Activated CD8-positive, alpha-beta T cell treated with anti-CD3 and anti-CD28 coated beads for 36 hours (primary cell): ENCODE results near the gene FKBP5. TPM values are rescaled to one million over a fixed set of nuclear protein-coding genes. Genes with fewer than 3 reads are reported as not detected.

Experiments
- ATAC-seq: fragments of 200-7000 bp; cut with Tn5 transposase; one replicate; pipeline ENCODE4 v1.10.0; 2021; ENCODE audit warnings: mild to moderate bottlenecking, moderate library complexity
- CTCF ChIA-PET: fragments of 350-600 bp; sonication (Branson Sonifier 250); formaldehyde crosslinking; loops from one replicate; lab custom pipeline; 2021; ENCODE audit warnings: antibody characterized with exemption; lab: Charles Lee
- POLR2A ChIA-PET: fragments of 350-600 bp; sonication (Branson Sonifier 250); formaldehyde crosslinking; loops from one replicate; lab custom pipeline; 2021; ENCODE audit warnings: antibody characterized with exemption; lab: Charles Lee
- DNase-seq: peaks from one replicate; pipeline ENCODE4 v3.0.0-alpha.2; 2020
- H3K27ac Mint-ChIP-seq: one replicate; pipeline ENCODE4 v1.8.0; 2021; ENCODE audit warnings: mild to moderate bottlenecking, mixed read lengths
- H3K27me3 Mint-ChIP-seq: one replicate; pipeline ENCODE4 v1.8.0; 2021; ENCODE audit warnings: mixed read lengths
- H3K36me3 Mint-ChIP-seq: one replicate; pipeline ENCODE4 v1.8.0; 2021; ENCODE audit warnings: low read depth, mixed read lengths
- H3K4me1 Mint-ChIP-seq: one replicate; pipeline ENCODE4 v1.8.0; 2021; ENCODE audit warnings: low read depth, mixed read lengths
- H3K4me3 Mint-ChIP-seq: one replicate; pipeline ENCODE4 v1.8.0; 2021; ENCODE audit warnings: mild to moderate bottlenecking, moderate library complexity, mixed read lengths
- H3K9me3 Mint-ChIP-seq: one replicate; pipeline ENCODE4 v1.8.0; 2021; ENCODE audit warnings: mixed read lengths
- CTCF ChIP-seq: fragments of 200-600 bp; IDR thresholded peaks from one replicate; pipeline ENCODE4 v1.8.0; 2022; ENCODE audit warnings: antibody characterized with exemption, mild to moderate bottlenecking
- intact Hi-C: fragments of 100-400 bp; cut with micrococcal nuclease; formaldehyde crosslinking; loops from one replicate; pipeline ENCODE4 v1.10.0; 2022
- total RNA-seq, 2 experiments: library from RNA; stranded (reverse); gene quantifications; one replicate each; pipeline ENCODE4 v1.2.3, GENCODE V29; 2021

The FKBP5 gene
- total RNA-seq, 2 experiments from 2014 or later, result 90.6 to 93.4 TPM

GRCh38 chr6:35589201-35589739 lies 99.4 kb downstream of the FKBP5 start:
- intact Hi-C loops, result loop anchor here (5.0 kb wide), 1 partner anchor 33 kb away; no protein-coding TSS in a partner anchor
- ATAC-seq (no peak), DNase-seq (no peak)
- H3K4me1 Mint-ChIP-seq, result peaks cover 75% of the 10 kb centered on the region
- TF ChIP-seq CTCF, result no peak
- peaks cover 58% of the 10 kb centered on the region for H3K36me3 Mint-ChIP-seq
- no peaks in the 10 kb centered on the region for H3K9me3 Mint-ChIP-seq
- no peaks in the 10 kb centered on the region for H3K27me3 Mint-ChIP-seq
- POLR2A ChIA-PET, result interaction anchor here (1.1 to 1.5 kb wide), 2 partner anchors 86 to 92 kb away, joined by 3 read pairs; no protein-coding TSS in a partner anchor
- CTCF ChIA-PET, result interaction anchor here (0.8 to 17.4 kb wide), 7 partner anchors 11 to 147 kb away, joined by 3 to 236 read pairs (median 6); partner anchors contain the start of gene ARMC12
- H3K27ac Mint-ChIP-seq, result peak overlapping the region; percentile 45
- H3K4me3 Mint-ChIP-seq, result no peak overlapping the region

- no peaks in the 10 kb centered on the region for H3K9me3 Mint-ChIP-seq
- peak overlapping the region; percentile 53 for H3K27ac Mint-ChIP-seq
- intact Hi-C loops, result loop anchor here (5.0 kb wide), 1 partner anchor 35 kb away; no protein-coding TSS in a partner anchor
- no peaks in the 10 kb centered on the region for H3K27me3 Mint-ChIP-seq
- TF ChIP-seq CTCF, result no peak
- no peak overlapping the region for H3K4me3 Mint-ChIP-seq
- DNase-seq (no peak), ATAC-seq (no peak)
- H3K4me1 Mint-ChIP-seq, result peaks cover 70% of the 10 kb centered on the region
- ChIA-PET CTCF (interaction anchor here (0.8 to 17.4 kb wide), 6 partner anchors 30 to 149 kb away, joined by 3 to 236 read pairs (median 4); partner anchors contain the start of gene ARMC12), POLR2A (interaction anchor here (0.7 kb wide), 1 partner anchor 148 kb away, joined by 4 read pairs; no protein-coding TSS in a partner anchor)
- H3K36me3 Mint-ChIP-seq, result peaks cover 49% of the 10 kb centered on the region
These were observed 101.5 kb downstream of the FKBP5 start for GRCh38 chr6:35587167-35587566.

GRCh38 chr6:35586542-35586941 lies 102.2 kb downstream of the FKBP5 start:
- no peak for TF ChIP-seq CTCF
- Mint-ChIP-seq H3K27ac (peak overlapping the region; percentile 49), H3K9me3 (no peaks in the 10 kb centered on the region), H3K4me1 (peaks cover 69% of the 10 kb centered on the region), H3K27me3 (no peaks in the 10 kb centered on the region), H3K36me3 (peaks cover 49% of the 10 kb centered on the region), H3K4me3 (no peak overlapping the region)
- CTCF ChIA-PET, result interaction anchor here (1.1 to 17.4 kb wide), 4 partner anchors 36 to 150 kb away, joined by 4 to 236 read pairs (median 34); partner anchors contain the start of gene ARMC12
- POLR2A ChIA-PET, result no interaction called here
- no peak for ATAC-seq
- no peak for DNase-seq
- intact Hi-C loops, result loop anchor here (5.0 kb wide), 1 partner anchor 36 kb away; no protein-coding TSS in a partner anchor

GRCh38 chr6:35585658-35586057 lies 103.1 kb downstream of the FKBP5 start:
- no peaks in the 10 kb centered on the region for H3K27me3 Mint-ChIP-seq
- peaks cover 61% of the 10 kb centered on the region for H3K4me1 Mint-ChIP-seq
- peak overlapping the region; percentile 21 for H3K27ac Mint-ChIP-seq
- POLR2A ChIA-PET, result interaction anchor here (1.1 to 1.7 kb wide), 2 partner anchors 33 to 161 kb away, joined by 3 to 5 read pairs; no protein-coding TSS in a partner anchor
- peaks cover 50% of the 10 kb centered on the region for H3K36me3 Mint-ChIP-seq
- CTCF ChIA-PET, result interaction anchor here (0.7 to 19.5 kb wide), 10 partner anchors 9 to 152 kb away, joined by 3 to 272 read pairs (median 10); partner anchors contain the start of gene ARMC12
- intact Hi-C loops, result loop anchor here (5.0 kb wide), 1 partner anchor 37 kb away; no protein-coding TSS in a partner anchor
- no peak overlapping the region for H3K4me3 Mint-ChIP-seq
- DNase-seq, result no peak
- no peak for ATAC-seq
- TF ChIP-seq CTCF, result no peak
- no peaks in the 10 kb centered on the region for H3K9me3 Mint-ChIP-seq
